Heart right ventricle (tissue), 16 donors: Measurements from ENCODE around the gene PPP1R2C. TPM values are rescaled to one million over a fixed set of nuclear protein-coding genes. Genes with fewer than 3 reads are reported as not detected.

Experiments
- ATAC-seq, 8 donors: fragments of 200-7000 bp; cut with Tn5 transposase; one replicate each; pipeline ENCODE4 v1.9.1; 2020; ENCODE audit warnings: mild to moderate bottlenecking in 8 of 8, moderate library complexity in 8 of 8, moderate number of reproducible peaks in 1 of 8
- DNase-seq, 2 donors: peaks; one replicate each; pipeline ENCODE4 v3.0.0-alpha.2; 2020
- H3K27ac ChIP-seq, 10 donors: fragments of 200-600 bp; sonication (generic) in 2 of 10; one replicate each; pipeline versions ENCODE4 v1.5.0 to v1.8.0; 2020 to 2022; ENCODE audit warnings: mild to moderate bottlenecking in 3 of 10
- H3K27me3 ChIP-seq, 7 donors: fragments of 200-600 bp; one replicate each; pipeline ENCODE4 v1.8.0; 2021 to 2022; ENCODE audit warnings: mild to moderate bottlenecking in 2 of 7
- H3K36me3 ChIP-seq, 9 donors: fragments of 200-600 bp; sonication (generic) in 1 of 9; one replicate each; pipeline versions ENCODE4 v1.5.0 to v1.8.0; 2020 to 2022; ENCODE audit warnings: mild to moderate bottlenecking in 2 of 9
- H3K4me1 ChIP-seq, 9 donors: fragments of 200-600 bp; sonication (generic) in 1 of 9; one replicate each; pipeline versions ENCODE4 v1.5.0 to v1.8.0; 2020 to 2022; ENCODE audit warnings: mild to moderate bottlenecking in 4 of 9
- H3K4me3 ChIP-seq, 10 donors: fragments of 200-600 bp; sonication (generic) in 2 of 10; one replicate each; pipeline versions ENCODE4 v1.5.0 to v1.8.0; 2020 to 2022; ENCODE audit warnings: mild to moderate bottlenecking in 7 of 10, moderate library complexity in 2 of 10
- H3K9me3 ChIP-seq, 11 donors: fragments of 200-600 bp in 10 of 11; sonication (generic) in 2 of 11; one replicate each; pipeline versions ENCODE4 v1.5.0 to v1.8.0; 2013 to 2022; ENCODE audit warnings: mild to moderate bottlenecking in 2 of 11, control low read depth in 1 of 11, moderate library complexity in 1 of 11
- WGBS, 2 donors: extraction: QIAGEN DNeasy Blood & Tissue Kit; methylation state at CpG; one replicate each; pipeline ENCODE4 v1.1.7; 2013; ENCODE audit warnings: inconsistent platforms in 1 of 2; 5-methylcytosine and 5-hydroxymethylcytosine counted together
- intact Hi-C, 10 donors: fragments of 100-400 bp; cut with DNase I; formaldehyde crosslinking; loops; one replicate each; pipeline versions ENCODE4 v1.11.1 to v1.14.2; 2022
- polyA plus RNA-seq, 2 donors: library from polyadenylated mRNA; stranded (reverse); fragments of 200-250 nt; gene quantifications; one replicate each; pipeline ENCODE4 v1.2.3, GENCODE V29; 2013
- total RNA-seq, 10 donors: library from RNA; stranded (reverse); fragmentation: NEBNext Ultra II Directional in 3 of 10; extraction: Animal tissue kit (Norgen Biotek cat#: 25700) in 3 of 10; gene quantifications; one replicate each; pipeline versions ENCODE4 v1.2.1 to v1.2.4, GENCODE V29; 2021 to 2023
- TF ChIP-seq, protein P1 (sequence below), 9 donors: fragments of 200-600 bp; sonication (generic) in 2 of 9; IDR thresholded peaks; one replicate each; pipeline versions ENCODE4 v1.5.0 to v1.8.0; 2021 to 2022; ENCODE audit warnings: antibody characterized with exemption in 9 of 9, mild to moderate bottlenecking in 5 of 9, moderate library complexity in 1 of 9
- donor health status: Arrhythmogenic right ventricular cardiomyopathy.
- donor health status: ischemic (EF 13 %, LVEDD 7.1; RV severe dilation, severe dysfunction).
- donor health status: healthy with polysubstance abuse.
- donor health status: DM: no; HTN: yes; CAD: no.
- donor health status: DM: no; HTN: no; CAD: no.
- donor health status: ischemic (EF 25% LVEDD 6.9; RV normal size, moderate dysfunction).
- donor health status: ischemic (EF 25% LVEDD 5.7; RV mildly dilated, moderate dysfunction).
- donor health status: healthy.
- donor health status: DM: yes; HTN: yes; CAD: no.
- donor health status: Ischemic cardiomyopathy.
- donor health status: ischemic (EF 35%, LVEDD 5.7; RV mildly dilated, moderate dysfunction).
- donor health status: nonischemic (EF 11% LVEDD 7.7; RV severe dilation, severe dysfunction).
- donor health status: DM: yes; HTN: yes; CAD: no.
- donor health status: PGD.
- donor health status: ischemic (EF 29% LVEDD 5.4; RV normal size, mild dysfunction).
- donor health status: nonischemic (EF 23%, LVEDD 6.1; RV moderate dilation, normal function).

Gene PPP1R2C
- total and polyA plus RNA-seq, 12 donors, result not detected

DNA sequence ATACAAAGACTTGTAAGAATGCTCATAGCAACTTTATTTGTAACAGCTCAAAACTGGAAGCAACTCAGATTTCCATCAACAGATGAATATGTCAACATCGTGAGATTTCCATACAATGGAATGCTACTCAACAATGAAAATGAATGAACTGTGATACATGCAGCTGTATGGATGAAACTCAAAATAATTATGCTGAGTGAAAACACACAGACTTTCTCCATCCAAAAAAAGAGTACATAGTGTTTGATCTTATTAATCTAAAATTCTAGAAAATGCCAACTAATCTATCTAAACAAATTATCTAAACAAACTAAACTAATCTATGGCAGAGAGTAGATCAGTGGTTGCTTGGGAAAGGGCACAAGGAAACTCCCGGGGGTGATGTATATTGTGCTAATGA, 42.7 kb downstream of the PPP1R2C start:
- Histone ChIP-seq H3K9me3 (no peaks in the 10 kb centered on the region), H3K4me1 (peaks cover 0 to 8% (median 0%) of the 10 kb centered on the region in 9 donors), H3K27me3 (no peaks in the 10 kb centered on the region), H3K27ac (no peak overlapping the region), H3K4me3 (no peak overlapping the region), H3K36me3 (no peaks in the 10 kb centered on the region)
- DNase-seq, result no peak
- TF ChIP-seq, protein P1, sequence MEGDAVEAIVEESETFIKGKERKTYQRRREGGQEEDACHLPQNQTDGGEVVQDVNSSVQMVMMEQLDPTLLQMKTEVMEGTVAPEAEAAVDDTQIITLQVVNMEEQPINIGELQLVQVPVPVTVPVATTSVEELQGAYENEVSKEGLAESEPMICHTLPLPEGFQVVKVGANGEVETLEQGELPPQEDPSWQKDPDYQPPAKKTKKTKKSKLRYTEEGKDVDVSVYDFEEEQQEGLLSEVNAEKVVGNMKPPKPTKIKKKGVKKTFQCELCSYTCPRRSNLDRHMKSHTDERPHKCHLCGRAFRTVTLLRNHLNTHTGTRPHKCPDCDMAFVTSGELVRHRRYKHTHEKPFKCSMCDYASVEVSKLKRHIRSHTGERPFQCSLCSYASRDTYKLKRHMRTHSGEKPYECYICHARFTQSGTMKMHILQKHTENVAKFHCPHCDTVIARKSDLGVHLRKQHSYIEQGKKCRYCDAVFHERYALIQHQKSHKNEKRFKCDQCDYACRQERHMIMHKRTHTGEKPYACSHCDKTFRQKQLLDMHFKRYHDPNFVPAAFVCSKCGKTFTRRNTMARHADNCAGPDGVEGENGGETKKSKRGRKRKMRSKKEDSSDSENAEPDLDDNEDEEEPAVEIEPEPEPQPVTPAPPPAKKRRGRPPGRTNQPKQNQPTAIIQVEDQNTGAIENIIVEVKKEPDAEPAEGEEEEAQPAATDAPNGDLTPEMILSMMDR (IDR thresholded peaks at IDR 0.05), result no peak
- 68 to 83% methylated on average over 2 of the region's 2 CpGs for WGBS, 2 donors
- intact Hi-C loops, result no loop called here
- no peak for ATAC-seq

GRCh38 chrX:42732506-42732905, 45.5 kb downstream of the PPP1R2C start:
- Histone ChIP-seq H3K36me3 (no peaks in the 10 kb centered on the region), H3K4me3 (no peak overlapping the region), H3K9me3 (peaks cover 0 to 3% (median 0%) of the 10 kb centered on the region in 11 donors), H3K4me1 (no peaks in the 10 kb centered on the region), H3K27me3 (no peaks in the 10 kb centered on the region), H3K27ac (no peak overlapping the region)
- ATAC-seq (peak in 3 of 8 donors; percentile 29 to 45 (median 39)), DNase-seq (peak in 1 of 2 donors; percentile 14)
- WGBS, 2 donors, result 15 to 20% methylated on average over 3 of the region's 3 CpGs
- TF ChIP-seq, protein P1 (IDR thresholded peaks at IDR 0.05), result no peak
- intact Hi-C loops, result no loop called here
